PC-9 (cell line): ENCODE measurements around the gene SULT1C4.

Experiments used
- CTCF ChIP-seq: fragments of 200-600 bp; sonication (generic); conservative IDR thresholded peaks from 2 replicates; pipeline ENCODE4 v1.6.1; 2017; ENCODE audit warnings: mixed run types, antibody characterized with exemption, mild to moderate bottlenecking, moderate library complexity
- EZH2 ChIP-seq: fragments of 200-600 bp; sonication (generic); IDR thresholded peaks from 2 replicates; pipeline ENCODE4 v1.8.0; 2017; ENCODE audit warnings: antibody characterized with exemption, low read depth

GRCh38 chr2:108388045-108388444, 10.3 kb downstream of the SULT1C4 start:
- TF ChIP-seq CTCF = no peak
- no peak for TF ChIP-seq EZH2
